ENCODE measurements around the gene KRTAP3-1. TPM values are rescaled to one million over a fixed set of nuclear protein-coding genes. Genes with fewer than 3 reads are reported as not detected.

KRTAP3-1 gene
- total and polyA plus RNA-seq, 2 donors (not counting 3 experiments of a cell fraction or from before 2014, with no cell fraction given): not detected

GRCh38 chr17:41009301-41009760 lies 403 bp upstream of the KRTAP3-1 start:
- H3K9me1 ChIP-seq (replicated peaks; ENCODE audit: control insufficient read depth, extremely low read depth, insufficient read depth, low read length): no peaks in the 10 kb centered on the region
- dilution Hi-C loops (cut with MboI; ENCODE audit: extremely low pct_ligation_motif_present, low sequenced_read_pairs) (no loop called here), intact Hi-C loops (cut with micrococcal nuclease) (no loop called here)
- no peak overlapping the region for H3K4me2 ChIP-seq (ENCODE audit: insufficient read depth, low read length)
- peaks cover 0 to 1% of the 10 kb centered on the region in 2 experiments for H3K27me3 ChIP-seq (ENCODE audit: control insufficient read depth in 2 of 2, insufficient read depth in 2 of 2, low read length in 2 of 2)
- FAIRE-seq (no peak), DNase-seq (ENCODE audit: low read depth, low spot score) (no peak)
- no peaks in the 10 kb centered on the region for H4K20me1 ChIP-seq (replicated peaks; ENCODE audit: control insufficient read depth, extremely low read depth, insufficient read depth, low read length)
- BruUV-seq (replicated peaks): no TSS peak
- ChIA-PET POLR2A (no interaction called here), CTCF (no interaction called here)
- H3K27ac ChIP-seq (ENCODE audit: insufficient read depth, low read depth, low read length): no peak overlapping the region
- H3K9me3 ChIP-seq (replicated peaks; ENCODE audit: control insufficient read depth, insufficient read depth, low read length): no peaks in the 10 kb centered on the region
- H3K4me1 ChIP-seq (ENCODE audit: control insufficient read depth, extremely low read depth, insufficient read depth, low read length): no peaks in the 10 kb centered on the region
- no peak overlapping the region for H2AFZ ChIP-seq (ENCODE audit: low read depth, low read length)
- TF ChIP-seq JUN (IDR thresholded peaks at IDR 0.05; ENCODE audit: borderline replicate concordance, insufficient read depth, insufficient read length, low read depth): no peak
- no peak for TF ChIP-seq POLR2A (IDR thresholded peaks at IDR 0.05; ENCODE audit: low read depth, low read length)
- TF ChIP-seq FOS (IDR thresholded peaks at IDR 0.05; ENCODE audit: borderline replicate concordance, insufficient read depth, low read length): no peak
- no peak for TF ChIP-seq POLR2AphosphoS5 (IDR thresholded peaks at IDR 0.05; ENCODE audit: insufficient read depth, low read depth, low read length)
- no peak for TF ChIP-seq MAX (IDR thresholded peaks at IDR 0.05; ENCODE audit: insufficient read depth, insufficient read length)
- no peak for TF ChIP-seq EZH2 (IDR thresholded peaks at IDR 0.05; ENCODE audit: borderline replicate concordance, low read depth, low read length, severe bottlenecking)
- no peak overlapping the region for H3K4me3 ChIP-seq (replicated peaks in 1 of 3; ENCODE audit: insufficient read depth in 1 of 3, low read depth in 1 of 3, low read length in 3 of 3)
- no peak overlapping the region for H3K9ac ChIP-seq (replicated peaks; ENCODE audit: extremely low read depth, insufficient read depth, low read length)
- no peaks in the 10 kb centered on the region for H3K36me3 ChIP-seq (ENCODE audit: control insufficient read depth in 2 of 2, extremely low read depth in 1 of 2, insufficient read depth in 2 of 2, low read length in 2 of 2)
- no peaks in the 10 kb centered on the region for H3K79me2 ChIP-seq (ENCODE audit: control insufficient read depth, insufficient read depth, low read length)

- no peak for DNase-seq (ENCODE audit: low read depth, low spot score)
- Histone ChIP-seq H3K79me2 (ENCODE audit: control insufficient read depth, insufficient read depth, low read length) (no peaks in the 10 kb centered on the region), H3K9ac (replicated peaks; ENCODE audit: extremely low read depth, insufficient read depth, low read length) (no peak overlapping the region), H3K4me3 (replicated peaks in 1 of 3; ENCODE audit: insufficient read depth in 1 of 3, low read depth in 1 of 3, low read length in 3 of 3) (no peak overlapping the region), H3K27ac (ENCODE audit: insufficient read depth, low read depth, low read length) (no peak overlapping the region), H3K4me2 (ENCODE audit: insufficient read depth, low read length) (no peak overlapping the region), H4K20me1 (replicated peaks; ENCODE audit: control insufficient read depth, extremely low read depth, insufficient read depth, low read length) (no peaks in the 10 kb centered on the region), H2AFZ (ENCODE audit: low read depth, low read length) (no peak overlapping the region), H3K36me3 (ENCODE audit: control insufficient read depth in 2 of 2, extremely low read depth in 1 of 2, insufficient read depth in 2 of 2, low read length in 2 of 2) (no peaks in the 10 kb centered on the region), H3K9me1 (replicated peaks; ENCODE audit: control insufficient read depth, extremely low read depth, insufficient read depth, low read length) (no peaks in the 10 kb centered on the region), H3K9me3 (replicated peaks; ENCODE audit: control insufficient read depth, insufficient read depth, low read length) (no peaks in the 10 kb centered on the region), H3K27me3 (ENCODE audit: control insufficient read depth in 2 of 2, insufficient read depth in 2 of 2, low read length in 2 of 2) (no peaks in the 10 kb centered on the region), H3K4me1 (ENCODE audit: control insufficient read depth, extremely low read depth, insufficient read depth, low read length) (no peaks in the 10 kb centered on the region)
- ChIA-PET CTCF (no interaction called here), POLR2A (no interaction called here)
- FAIRE-seq: no peak
- intact Hi-C loops (cut with micrococcal nuclease): no loop called here
- dilution Hi-C loops (cut with MboI; ENCODE audit: extremely low pct_ligation_motif_present, low sequenced_read_pairs): no loop called here
- BruUV-seq (replicated peaks): no TSS peak
- TF ChIP-seq FOS (IDR thresholded peaks at IDR 0.05; ENCODE audit: borderline replicate concordance, insufficient read depth, low read length) (no peak), POLR2A (IDR thresholded peaks at IDR 0.05; ENCODE audit: low read depth, low read length) (no peak), EZH2 (IDR thresholded peaks at IDR 0.05; ENCODE audit: borderline replicate concordance, low read depth, low read length, severe bottlenecking) (no peak), GATA2 (IDR thresholded peaks at IDR 0.05; ENCODE audit: insufficient read depth, insufficient read length, low read depth, low read length) (no peak), JUN (IDR thresholded peaks at IDR 0.05; ENCODE audit: borderline replicate concordance, insufficient read depth, insufficient read length, low read depth) (no peak), MAX (IDR thresholded peaks at IDR 0.05; ENCODE audit: insufficient read depth, insufficient read length) (no peak), MYC (IDR thresholded peaks at IDR 0.05; ENCODE audit: low read depth, low read length) (no peak), POLR2AphosphoS5 (IDR thresholded peaks at IDR 0.05; ENCODE audit: insufficient read depth, low read depth, low read length) (no peak), CTCF (IDR thresholded peaks at IDR 0.05; ENCODE audit: extremely low read depth in 1 of 2, insufficient read depth in 1 of 2, low read depth in 1 of 2, low read length in 2 of 2) (no peak)
Measured at GRCh38 chr17:41004397-41004796, 4.5 kb downstream of the KRTAP3-1 start.
